Effector memory CD8-positive, alpha-beta T cell (primary cell): ENCODE data around the gene TMEM259.
A peak's percentile ranks its signal among the peaks of the same experiment; 100 is the strongest.

ENCODE experiments used
- ATAC-seq: fragments of 150-1000 bp; cut with Tn5 transposase; replicated peaks from 2 replicates; pipeline ENCODE4 v1.10.0; 2021; ENCODE audit warnings: mild to moderate bottlenecking, moderate library complexity
- DNase-seq, 3 experiments: peaks; one replicate each; pipeline ENCODE4 v3.0.0; 2021
- H3K27ac Mint-ChIP-seq, 2 donors: one replicate each; pipeline ENCODE4 v1.8.0; 2022; ENCODE audit warnings: mild to moderate bottlenecking in 2 of 2, mixed read lengths in 2 of 2, moderate library complexity in 2 of 2
- H3K27me3 Mint-ChIP-seq, 2 donors: one replicate each; pipeline ENCODE4 v1.8.0; 2022; ENCODE audit warnings: mixed read lengths in 2 of 2
- H3K36me3 Mint-ChIP-seq: one replicate; pipeline ENCODE4 v1.8.0; 2022; ENCODE audit warnings: mild to moderate bottlenecking, moderate library complexity, mixed read lengths; ENCODE audit not compliant: insufficient read depth
- H3K4me1 Mint-ChIP-seq, 2 donors: one replicate each; pipeline ENCODE4 v1.8.0; 2022; ENCODE audit warnings: low read depth in 2 of 2, mixed read lengths in 2 of 2
- H3K4me3 Mint-ChIP-seq, 2 donors: one replicate each; pipeline ENCODE4 v1.8.0; 2022; ENCODE audit warnings: mild to moderate bottlenecking in 2 of 2, mixed read lengths in 2 of 2, moderate library complexity in 2 of 2
- H3K9me3 Mint-ChIP-seq, 2 donors: one replicate each; pipeline ENCODE4 v1.8.0; 2022; ENCODE audit warnings: mixed read lengths in 2 of 2

The TMEM259 gene

DNA sequence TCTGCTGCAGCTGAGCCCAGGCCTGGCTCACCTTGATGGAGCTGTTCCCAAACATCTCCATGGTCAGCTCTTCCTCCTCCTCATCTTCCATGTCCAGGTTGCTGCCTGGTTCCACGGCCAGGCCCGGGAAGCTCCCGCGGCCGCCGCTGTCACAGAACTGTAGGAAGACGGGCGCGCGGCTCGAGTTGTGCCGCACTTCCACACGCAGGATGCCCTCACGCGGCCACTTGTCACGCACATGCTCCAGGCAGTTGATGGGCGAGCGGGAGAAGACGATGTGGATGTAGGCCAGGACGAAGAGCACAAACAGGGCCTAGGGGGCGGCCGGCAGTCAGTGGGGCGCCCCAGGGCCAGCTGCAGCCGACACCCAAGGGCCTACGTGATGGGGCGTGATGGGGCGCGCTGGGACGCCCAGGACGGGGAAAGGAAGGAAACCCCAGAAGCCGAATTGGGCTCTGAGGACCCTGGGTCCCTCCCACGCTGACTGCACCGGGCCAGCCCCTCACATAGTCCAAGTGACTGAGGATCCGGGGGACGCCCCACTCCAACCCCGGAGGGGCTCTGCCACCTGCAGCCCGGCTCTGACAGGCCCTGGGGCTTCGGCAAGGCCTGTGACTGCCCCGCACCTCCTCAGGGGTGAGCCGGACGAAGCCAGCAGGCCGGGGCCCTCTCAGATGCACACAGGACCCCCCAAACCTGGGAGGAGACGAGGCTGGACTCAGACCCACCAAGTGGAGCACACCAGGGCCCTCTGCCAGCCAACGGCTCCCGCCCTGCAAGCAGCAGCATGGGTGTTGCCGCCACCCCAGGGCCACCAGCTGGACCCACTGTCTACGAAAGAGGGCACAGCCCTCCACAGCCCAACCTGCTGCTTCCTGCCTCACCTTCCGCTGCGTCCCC, 6.5 kb downstream of the TMEM259 start:
- Mint-ChIP-seq H3K27me3 (no peaks in the 10 kb centered on the region), H3K36me3 (peaks cover 59% of the 10 kb centered on the region), H3K4me1 (peaks cover 22 to 30% of the 10 kb centered on the region in 2 donors), H3K9me3 (no peaks in the 10 kb centered on the region), H3K4me3 (no peak overlapping the region), H3K27ac (peak overlapping the region; percentile 52 to 53)
- DNase-seq: no peak
- no peak for ATAC-seq

- Mint-ChIP-seq H3K27ac (peak overlapping the region in 1 of 2 donors; percentile 53), H3K4me3 (no peak overlapping the region), H3K4me1 (peaks cover 15 to 25% of the 10 kb centered on the region in 2 donors), H3K36me3 (peaks cover 55% of the 10 kb centered on the region), H3K27me3 (no peaks in the 10 kb centered on the region), H3K9me3 (no peaks in the 10 kb centered on the region)
- ATAC-seq: no peak
- DNase-seq: no peak
Observed at GRCh38 chr19:1013218-1013617, 7.7 kb downstream of the TMEM259 start.

DNA sequence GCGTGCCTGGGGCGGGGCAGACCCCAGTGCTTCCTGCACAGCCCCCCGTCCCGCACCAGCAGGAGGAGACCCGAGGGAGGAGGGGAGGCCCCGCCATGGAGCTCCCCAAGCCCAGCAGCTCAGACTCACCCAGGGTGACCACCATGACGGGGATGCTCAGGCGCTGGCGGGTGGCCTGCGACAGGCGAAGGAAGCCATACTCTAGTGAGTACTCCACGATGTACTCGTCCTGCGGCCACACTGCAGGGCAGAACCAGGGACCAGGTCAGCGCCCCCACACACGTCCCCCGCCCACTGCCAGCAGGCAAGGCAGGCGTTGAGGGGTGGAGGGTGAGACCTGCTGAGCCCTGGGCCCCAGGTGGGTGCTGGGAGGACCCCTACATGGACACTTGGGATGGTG, 8.6 kb downstream of the TMEM259 start:
- no peak overlapping the region for H3K27ac Mint-ChIP-seq
- no peak for ATAC-seq
- H3K36me3 Mint-ChIP-seq: peaks cover 50% of the 10 kb centered on the region
- DNase-seq: no peak
- H3K4me1 Mint-ChIP-seq: peaks cover 6 to 16% of the 10 kb centered on the region in 2 donors
- H3K27me3 Mint-ChIP-seq: no peaks in the 10 kb centered on the region
- no peak overlapping the region for H3K4me3 Mint-ChIP-seq
- H3K9me3 Mint-ChIP-seq: no peaks in the 10 kb centered on the region

DNA sequence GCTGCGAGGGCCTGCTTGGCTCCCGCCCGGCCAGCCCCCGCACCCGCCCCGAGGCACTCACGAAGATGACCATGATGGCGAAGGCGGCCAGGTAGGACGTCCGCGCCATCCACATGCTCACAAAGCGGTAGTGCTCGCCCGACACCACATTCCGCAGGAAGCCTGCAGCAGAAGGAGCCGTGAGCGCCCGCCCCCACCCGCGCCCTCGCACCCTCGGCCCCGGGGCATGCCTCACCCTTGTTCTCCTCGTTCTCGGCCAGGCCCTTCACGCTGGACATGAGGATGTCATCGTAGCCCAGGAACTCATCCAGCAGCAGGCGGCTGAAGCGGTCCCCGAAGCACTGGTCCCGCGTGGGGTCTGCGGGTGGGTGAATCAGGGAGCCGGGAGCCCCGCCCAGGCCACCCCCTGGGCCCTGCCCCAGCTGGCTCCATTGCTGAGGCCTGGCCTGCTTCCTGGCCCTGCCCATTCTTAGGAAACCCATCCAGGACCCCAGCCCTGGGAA, 9.0 kb downstream of the TMEM259 start:
- peaks cover 3 to 12% of the 10 kb centered on the region in 2 donors for H3K4me1 Mint-ChIP-seq
- no peak overlapping the region for H3K4me3 Mint-ChIP-seq
- H3K9me3 Mint-ChIP-seq: no peaks in the 10 kb centered on the region
- peaks cover 50% of the 10 kb centered on the region for H3K36me3 Mint-ChIP-seq
- no peaks in the 10 kb centered on the region for H3K27me3 Mint-ChIP-seq
- no peak overlapping the region for H3K27ac Mint-ChIP-seq
- ATAC-seq: no peak
- DNase-seq: no peak

- DNase-seq: no peak
- H3K4me1 Mint-ChIP-seq: peaks cover 5 to 6% of the 10 kb centered on the region in 2 donors
- ATAC-seq: no peak
- no peaks in the 10 kb centered on the region for H3K27me3 Mint-ChIP-seq
- H3K36me3 Mint-ChIP-seq: peaks cover 52% of the 10 kb centered on the region
- H3K4me3 Mint-ChIP-seq: no peak overlapping the region
- no peaks in the 10 kb centered on the region for H3K9me3 Mint-ChIP-seq
- no peak overlapping the region for H3K27ac Mint-ChIP-seq
Observed at GRCh38 chr19:1010586-1011510, 10.1 kb downstream of the TMEM259 start.

- no peak overlapping the region for H3K27ac Mint-ChIP-seq
Observed at GRCh38 chr19:1009981-1010538, 10.9 kb downstream of the TMEM259 start.

DNA sequence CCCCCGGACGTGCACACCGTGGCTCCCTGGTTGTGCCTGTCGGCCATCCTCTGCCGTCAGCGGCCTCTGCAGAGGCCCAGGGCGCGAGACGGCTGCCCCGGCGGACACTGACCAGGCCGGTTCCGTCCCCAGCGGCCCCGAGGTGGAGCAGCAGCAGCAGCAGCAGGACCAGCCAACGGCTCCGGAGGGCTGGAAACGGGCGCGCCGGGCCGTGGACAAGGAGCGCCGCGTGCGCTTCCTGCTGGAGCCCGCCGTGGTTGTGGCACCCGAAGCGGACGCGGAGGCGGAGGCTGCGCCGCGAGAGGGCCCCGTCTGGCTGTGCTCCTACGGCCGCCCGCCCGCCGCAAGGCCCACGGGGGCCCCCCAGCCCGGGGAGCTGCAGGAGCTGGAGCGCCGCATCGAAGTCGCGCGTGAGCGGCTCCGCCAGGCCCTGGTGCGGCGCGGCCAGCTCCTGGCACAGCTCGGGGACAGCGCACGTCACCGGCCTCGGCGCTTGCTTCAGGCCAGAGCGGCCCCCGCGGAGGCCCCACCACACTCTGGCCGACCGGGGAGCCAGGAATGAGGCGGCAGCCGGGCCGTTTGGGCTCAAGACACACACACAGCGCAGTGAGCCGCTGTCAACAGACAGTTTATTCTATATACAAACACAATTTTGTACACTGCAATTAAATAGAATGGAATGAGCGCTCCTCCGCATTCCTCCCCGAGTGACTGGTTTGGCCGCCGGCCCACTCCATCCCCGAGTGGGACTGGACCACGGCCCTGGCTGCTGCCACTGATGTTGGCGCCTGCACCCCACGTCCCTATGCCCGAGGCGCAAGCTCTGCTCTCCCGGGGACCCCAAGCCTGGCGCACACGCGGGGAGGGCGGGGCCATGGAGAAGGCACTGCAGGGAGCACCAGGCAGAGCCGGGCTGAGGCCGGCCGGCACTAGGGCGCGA, 11.6 kb downstream of the TMEM259 start:
- peaks cover 3 to 6% of the 10 kb centered on the region in 2 donors for H3K4me1 Mint-ChIP-seq
- peaks cover 42% of the 10 kb centered on the region for H3K36me3 Mint-ChIP-seq
- DNase-seq (no peak), ATAC-seq (no peak)
- H3K27ac Mint-ChIP-seq: no peak overlapping the region
- H3K27me3 Mint-ChIP-seq: no peaks in the 10 kb centered on the region
- H3K4me3 Mint-ChIP-seq: no peak overlapping the region
- no peaks in the 10 kb centered on the region for H3K9me3 Mint-ChIP-seq

More at GRCh38 chr19:1009981-1010538, 10.9 kb downstream of the TMEM259 start:
- Mint-ChIP-seq H3K4me3 (no peak overlapping the region), H3K9me3 (no peaks in the 10 kb centered on the region), H3K4me1 (peaks cover 3 to 6% of the 10 kb centered on the region in 2 donors), H3K27me3 (no peaks in the 10 kb centered on the region), H3K36me3 (peaks cover 48% of the 10 kb centered on the region)
- ATAC-seq (no peak), DNase-seq (no peak)

GRCh38 chr19:1008268-1009040, 12.5 kb downstream of the TMEM259 start:
- Mint-ChIP-seq H3K27me3 (no peaks in the 10 kb centered on the region), H3K4me1 (peaks cover 1 to 6% of the 10 kb centered on the region in 2 donors), H3K27ac (no peak overlapping the region), H3K36me3 (peaks cover 44% of the 10 kb centered on the region), H3K9me3 (no peaks in the 10 kb centered on the region), H3K4me3 (no peak overlapping the region)
- ATAC-seq (peak; percentile 13), DNase-seq (no peak)

- peak overlapping the region; percentile 76 to 81 for H3K27ac Mint-ChIP-seq
- peaks cover 3 to 5% of the 10 kb centered on the region in 2 donors for H3K27me3 Mint-ChIP-seq
- ATAC-seq: no peak
- H3K9me3 Mint-ChIP-seq: no peaks in the 10 kb centered on the region
- H3K36me3 Mint-ChIP-seq: peaks cover 37% of the 10 kb centered on the region
- H3K4me1 Mint-ChIP-seq: peaks cover 1 to 8% of the 10 kb centered on the region in 2 donors
- no peak for DNase-seq
- no peak overlapping the region for H3K4me3 Mint-ChIP-seq
Observed at GRCh38 chr19:1007399-1008251, 13.3 kb downstream of the TMEM259 start.

DNA sequence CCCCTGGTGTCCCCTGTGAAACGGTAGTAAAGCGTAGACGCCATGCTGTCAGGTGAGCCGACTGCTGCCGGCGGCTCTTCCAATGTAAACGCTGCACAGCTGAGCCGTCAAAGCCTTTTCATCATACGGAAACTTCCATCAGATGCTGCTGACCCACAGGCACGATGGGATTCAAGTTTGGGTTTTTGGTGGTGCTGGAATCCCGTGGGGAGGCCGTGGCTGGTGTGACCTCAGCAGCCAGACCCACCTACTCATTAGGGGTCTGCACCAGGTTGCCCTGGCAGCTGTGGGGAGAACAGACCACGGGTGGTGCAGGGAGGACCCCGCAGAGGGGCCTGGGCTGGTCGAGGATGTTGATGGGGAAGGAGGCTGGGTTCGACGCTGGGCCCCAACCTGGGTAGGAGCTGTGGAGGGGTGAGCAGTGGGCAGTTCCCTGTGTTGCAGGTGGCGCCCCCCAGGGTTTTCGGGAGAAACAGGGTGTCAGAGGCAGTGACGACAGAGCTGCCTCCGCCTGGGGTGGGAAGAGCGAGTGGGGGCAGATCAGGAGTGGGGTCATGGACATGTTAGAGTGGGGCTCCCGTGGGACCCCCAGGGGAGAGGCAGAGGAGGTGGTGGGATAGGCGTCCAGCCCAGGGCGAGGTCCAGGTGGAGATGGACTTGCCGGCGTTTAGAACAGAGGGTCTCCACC, 14.1 kb downstream of the TMEM259 start:
- no peak for DNase-seq
- no peak for ATAC-seq
- H3K4me3 Mint-ChIP-seq: no peak overlapping the region
- H3K27me3 Mint-ChIP-seq: peaks cover 7 to 9% of the 10 kb centered on the region in 2 donors
- H3K27ac Mint-ChIP-seq: peak overlapping the region; percentile 76 to 81
- H3K36me3 Mint-ChIP-seq: peaks cover 32% of the 10 kb centered on the region
- peaks cover 1 to 10% of the 10 kb centered on the region in 2 donors for H3K4me1 Mint-ChIP-seq
- no peaks in the 10 kb centered on the region for H3K9me3 Mint-ChIP-seq
